ENCODE results near the gene HJURP. TPM values are rescaled to one million over a fixed set of nuclear protein-coding genes. Genes with fewer than 3 reads are reported as not detected.

HJURP gene
- polyA plus RNA-seq, 1 donor from 2014 or later: not detected

- no peaks in the 10 kb centered on the region for H3K36me3 Mint-ChIP-seq
- H3K27me3 Mint-ChIP-seq: peaks cover 11% of the 10 kb centered on the region
- H3K9me3 Mint-ChIP-seq: no peaks in the 10 kb centered on the region
- H3K27ac Mint-ChIP-seq: peak overlapping the region in 1 of 3 donors; percentile 20
- H3K4me3 Mint-ChIP-seq: no peak overlapping the region
- no peaks in the 10 kb centered on the region for H3K4me1 Mint-ChIP-seq
Measured at GRCh38 chr2:233802132-233802815, 52.1 kb downstream of the HJURP start.

- Mint-ChIP-seq H3K9me3 (no peaks in the 10 kb centered on the region), H3K27me3 (peaks cover 11% of the 10 kb centered on the region), H3K36me3 (no peaks in the 10 kb centered on the region), H3K4me3 (no peak overlapping the region), H3K27ac (no peak overlapping the region), H3K4me1 (no peaks in the 10 kb centered on the region)
Measured at GRCh38 chr2:233801357-233802131, 52.8 kb downstream of the HJURP start.

DNA sequence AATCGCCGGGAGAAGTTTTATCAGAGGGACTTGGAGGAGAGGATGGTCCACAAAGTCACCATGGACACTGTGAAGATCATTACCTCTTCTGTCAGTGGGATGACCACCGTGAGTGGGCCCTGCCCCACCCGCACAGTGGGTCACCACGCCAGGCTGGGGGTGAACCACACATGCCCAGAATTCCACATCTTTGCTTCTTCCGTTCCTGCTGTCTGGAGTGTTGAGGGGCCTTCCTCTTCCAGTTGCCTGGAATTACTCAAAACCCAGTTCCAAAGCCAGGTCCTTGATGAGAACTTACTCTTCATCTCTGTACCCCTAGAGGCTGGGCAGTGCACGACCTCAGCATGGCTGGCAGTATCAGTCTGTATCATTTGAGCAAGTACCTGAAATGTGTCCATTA, 54.1 kb downstream of the HJURP start:
- Mint-ChIP-seq H3K4me1 (no peaks in the 10 kb centered on the region), H3K9me3 (no peaks in the 10 kb centered on the region), H3K27ac (no peak overlapping the region)

DNA sequence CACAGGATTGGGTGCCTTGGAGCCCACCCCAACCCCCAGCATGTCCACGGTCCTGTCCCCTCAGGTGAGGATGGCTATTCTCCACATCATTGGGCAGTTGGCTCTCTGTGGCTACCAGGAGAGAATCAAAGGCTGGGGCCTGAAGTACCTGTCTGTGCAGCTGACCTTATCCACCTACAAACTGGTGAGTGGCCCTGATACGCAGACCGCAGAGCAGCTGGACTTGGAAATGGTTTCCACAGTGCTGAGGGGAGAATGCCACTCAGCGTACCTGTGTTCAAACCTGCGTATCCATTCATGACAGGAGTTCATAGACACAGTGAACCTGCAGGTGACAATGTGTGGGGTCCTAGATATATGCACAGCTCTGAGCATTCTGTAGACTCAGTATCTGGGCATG, 54.6 kb downstream of the HJURP start:
- peaks cover 10% of the 10 kb centered on the region for H3K27me3 Mint-ChIP-seq
- H3K4me3 Mint-ChIP-seq: no peak overlapping the region
- H3K27ac Mint-ChIP-seq: no peak overlapping the region
- no peaks in the 10 kb centered on the region for H3K36me3 Mint-ChIP-seq
- H3K9me3 Mint-ChIP-seq: no peaks in the 10 kb centered on the region
- H3K4me1 Mint-ChIP-seq: no peaks in the 10 kb centered on the region

More for the DNA sequence above, 54.1 kb downstream of the HJURP start:
- H3K27me3 Mint-ChIP-seq: peaks cover 11% of the 10 kb centered on the region
- no peak overlapping the region for H3K4me3 Mint-ChIP-seq
- H3K36me3 Mint-ChIP-seq: no peaks in the 10 kb centered on the region

GRCh38 chr2:233799087-233799665, 55.2 kb downstream of the HJURP start:
- peaks cover 7% of the 10 kb centered on the region for H3K27me3 Mint-ChIP-seq
- no peak overlapping the region for H3K4me3 Mint-ChIP-seq
- H3K4me1 Mint-ChIP-seq: no peaks in the 10 kb centered on the region
- H3K9me3 Mint-ChIP-seq: no peaks in the 10 kb centered on the region
- no peak overlapping the region for H3K27ac Mint-ChIP-seq
- H3K36me3 Mint-ChIP-seq: no peaks in the 10 kb centered on the region

- Mint-ChIP-seq H3K36me3 (no peaks in the 10 kb centered on the region), H3K9me3 (no peaks in the 10 kb centered on the region), H3K27me3 (peaks cover 5% of the 10 kb centered on the region), H3K4me1 (no peaks in the 10 kb centered on the region), H3K27ac (no peak overlapping the region), H3K4me3 (no peak overlapping the region)
Measured at GRCh38 chr2:233798335-233799086, 55.8 kb downstream of the HJURP start.

DNA sequence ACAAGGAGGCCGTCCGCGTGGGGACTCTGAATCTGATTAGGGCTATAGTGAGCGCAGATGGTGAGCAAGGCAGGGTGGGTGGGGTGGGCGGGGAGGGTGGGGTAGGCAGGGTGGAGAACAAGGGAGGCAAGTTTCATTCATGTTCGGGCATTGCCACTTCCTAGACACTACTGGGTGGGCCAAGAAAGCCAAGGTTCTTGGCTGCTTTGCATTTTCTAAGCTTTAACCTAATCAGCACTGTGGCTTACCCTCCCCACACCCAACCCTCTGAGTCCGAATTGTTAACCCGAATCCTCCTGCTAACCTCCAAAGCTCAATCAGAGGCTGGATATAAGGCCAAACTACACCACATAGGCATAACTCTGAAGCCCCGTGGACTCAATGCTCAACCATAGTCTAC, 58.1 kb downstream of the HJURP start:
- Mint-ChIP-seq H3K36me3 (no peaks in the 10 kb centered on the region), H3K4me1 (no peaks in the 10 kb centered on the region), H3K4me3 (no peak overlapping the region), H3K9me3 (no peaks in the 10 kb centered on the region), H3K27me3 (peaks cover 1% of the 10 kb centered on the region), H3K27ac (no peak overlapping the region)

DNA sequence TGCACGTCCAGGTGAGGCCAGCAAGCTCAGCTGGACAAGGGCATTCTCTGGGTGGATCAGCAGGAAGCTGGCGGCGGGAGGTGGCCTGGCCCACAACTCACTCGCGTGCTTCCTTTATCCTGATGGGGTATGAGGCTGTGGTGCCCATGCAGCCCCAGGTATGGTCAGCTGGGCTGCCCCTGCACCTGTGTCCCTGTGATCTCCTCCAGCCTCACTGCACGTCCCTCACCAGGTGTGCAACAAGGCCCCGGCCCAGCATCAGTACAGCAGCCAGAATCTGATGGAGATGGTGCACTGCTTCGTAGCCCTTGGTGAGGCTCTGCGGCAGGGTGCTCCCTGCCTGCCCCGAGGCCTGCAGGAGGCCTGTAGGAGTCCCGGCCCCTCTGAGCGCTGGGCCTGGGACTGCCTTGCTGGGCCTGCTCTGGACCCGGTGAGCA, 58.6 kb downstream of the HJURP start:
- Mint-ChIP-seq H3K4me3 (no peak overlapping the region), H3K9me3 (no peaks in the 10 kb centered on the region), H3K36me3 (no peaks in the 10 kb centered on the region), H3K27me3 (peaks cover 1% of the 10 kb centered on the region), H3K27ac (no peak overlapping the region), H3K4me1 (no peaks in the 10 kb centered on the region)

- no peaks in the 10 kb centered on the region for H3K4me1 Mint-ChIP-seq
- no peaks in the 10 kb centered on the region for H3K9me3 Mint-ChIP-seq
- H3K36me3 Mint-ChIP-seq: no peaks in the 10 kb centered on the region
- no peak overlapping the region for H3K27ac Mint-ChIP-seq
- H3K27me3 Mint-ChIP-seq: peaks cover 1% of the 10 kb centered on the region
- no peak overlapping the region for H3K4me3 Mint-ChIP-seq
Measured at GRCh38 chr2:233794128-233794658, 60.1 kb downstream of the HJURP start.

DNA sequence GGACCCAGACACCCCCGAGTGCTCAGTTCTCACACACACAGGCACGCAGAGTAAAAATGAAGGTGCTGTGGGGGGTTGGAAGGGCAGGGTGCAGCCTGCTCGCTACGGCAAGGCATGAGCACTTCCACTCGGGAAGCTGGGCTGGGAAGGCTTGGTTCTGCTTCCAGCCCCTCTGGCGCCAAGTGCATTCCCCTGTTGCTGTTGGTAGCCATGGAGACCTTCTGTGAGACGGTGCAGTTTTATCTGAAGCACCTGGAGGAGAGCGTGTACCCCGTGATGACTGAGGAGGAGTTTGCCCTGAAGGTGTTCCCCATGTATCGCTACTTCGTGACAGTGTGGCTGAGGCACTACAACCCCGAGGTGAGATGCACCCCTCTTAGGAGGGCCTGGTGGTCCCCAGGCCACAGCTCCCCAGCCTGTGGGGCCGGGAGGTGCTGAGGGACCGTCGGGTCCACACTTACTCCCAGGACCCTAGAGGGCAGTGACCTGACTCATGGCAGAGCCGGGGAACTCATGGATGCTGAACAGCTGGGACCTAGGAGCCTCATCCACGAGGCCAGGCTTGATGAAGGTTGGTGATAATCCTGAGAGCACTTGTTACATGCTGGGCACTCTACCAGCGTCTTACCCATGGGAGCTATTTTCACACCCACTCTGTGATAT, 60.7 kb downstream of the HJURP start:
- Mint-ChIP-seq H3K27me3 (peaks cover 1% of the 10 kb centered on the region), H3K36me3 (no peaks in the 10 kb centered on the region), H3K27ac (no peak overlapping the region), H3K4me3 (no peak overlapping the region), H3K4me1 (no peaks in the 10 kb centered on the region), H3K9me3 (no peaks in the 10 kb centered on the region)

GRCh38 chr2:233792720-233793119, 61.6 kb downstream of the HJURP start:
- H3K27me3 Mint-ChIP-seq: peaks cover 1% of the 10 kb centered on the region
- no peak overlapping the region for H3K27ac Mint-ChIP-seq
- H3K9me3 Mint-ChIP-seq: no peaks in the 10 kb centered on the region
- H3K4me1 Mint-ChIP-seq: no peaks in the 10 kb centered on the region
- no peak overlapping the region for H3K4me3 Mint-ChIP-seq
- no peaks in the 10 kb centered on the region for H3K36me3 Mint-ChIP-seq

DNA sequence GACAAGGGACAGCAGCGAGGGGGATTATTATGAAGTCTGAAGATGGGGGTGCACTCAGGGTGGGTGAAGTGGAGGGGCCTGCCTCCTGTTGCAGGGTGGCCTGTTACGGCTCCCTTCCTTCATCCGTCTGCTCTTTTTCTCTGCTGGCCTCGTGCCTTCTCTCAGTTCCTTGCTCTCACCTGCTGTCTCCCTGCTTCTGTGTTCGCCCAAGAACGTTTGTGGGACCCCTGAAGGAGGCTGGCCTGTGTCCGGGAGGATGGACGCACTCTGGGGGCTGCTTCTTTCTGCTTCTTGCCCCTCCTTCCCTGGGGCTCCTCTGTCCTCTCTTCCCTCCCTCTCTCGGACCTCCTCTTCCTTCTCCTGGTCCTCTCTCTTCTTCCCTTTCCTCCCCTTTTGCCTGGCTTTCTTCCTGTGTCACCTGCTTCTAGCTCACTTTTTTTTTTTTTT, 62.4 kb downstream of the HJURP start:
- H3K27me3 Mint-ChIP-seq: peaks cover 1% of the 10 kb centered on the region
- H3K36me3 Mint-ChIP-seq: no peaks in the 10 kb centered on the region
- no peak overlapping the region for H3K27ac Mint-ChIP-seq
- H3K4me3 Mint-ChIP-seq: no peak overlapping the region
- no peaks in the 10 kb centered on the region for H3K9me3 Mint-ChIP-seq
- no peaks in the 10 kb centered on the region for H3K4me1 Mint-ChIP-seq

DNA sequence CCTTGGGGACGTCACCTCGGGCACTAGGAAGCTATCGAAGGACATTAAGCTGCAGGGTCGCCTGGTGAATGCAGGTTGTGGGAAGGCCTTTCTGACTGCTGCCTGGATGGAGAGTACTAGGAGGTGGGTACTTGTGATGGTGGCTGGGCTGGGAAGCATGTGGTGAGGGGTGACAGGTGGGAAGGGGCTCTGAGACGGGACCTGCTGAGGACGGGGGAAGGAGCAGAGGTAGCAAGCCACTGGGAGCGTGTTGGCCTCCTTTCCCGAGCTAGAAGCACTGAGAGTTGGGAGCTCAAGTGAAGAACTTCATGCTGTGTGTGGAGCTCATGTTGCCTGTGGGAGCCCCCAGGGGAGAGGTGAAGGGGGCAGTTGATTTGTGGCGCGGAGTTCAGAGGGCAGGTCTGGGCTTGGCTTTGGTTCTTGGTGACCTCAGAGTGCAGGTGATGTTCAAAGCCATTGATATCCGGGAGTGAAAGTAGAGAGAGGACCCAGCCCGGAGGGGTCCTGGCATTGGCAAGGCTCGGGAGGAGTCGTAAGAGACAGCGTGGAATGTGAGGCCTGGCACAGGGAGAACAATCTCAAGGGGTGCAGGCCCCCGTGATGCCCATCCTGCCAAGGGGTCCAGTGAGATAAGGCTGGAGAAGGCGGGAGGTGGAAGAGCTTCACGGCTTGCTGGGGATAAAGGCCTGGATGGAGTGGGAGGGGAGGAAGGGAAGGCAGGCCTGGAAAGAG, 63.0 kb downstream of the HJURP start:
- no peak overlapping the region for H3K4me3 Mint-ChIP-seq
- no peaks in the 10 kb centered on the region for H3K9me3 Mint-ChIP-seq
- no peaks in the 10 kb centered on the region for H3K36me3 Mint-ChIP-seq
- H3K27me3 Mint-ChIP-seq: peaks cover 1% of the 10 kb centered on the region
- peak overlapping the region in 1 of 3 donors; percentile 65 for H3K27ac Mint-ChIP-seq
- H3K4me1 Mint-ChIP-seq: no peaks in the 10 kb centered on the region

GRCh38 chr2:233789554-233789953, 64.8 kb downstream of the HJURP start:
- H3K36me3 Mint-ChIP-seq: peaks cover 4% of the 10 kb centered on the region
- H3K27me3 Mint-ChIP-seq: no peaks in the 10 kb centered on the region
- H3K27ac Mint-ChIP-seq: no peak overlapping the region
- H3K9me3 Mint-ChIP-seq: no peaks in the 10 kb centered on the region
- no peaks in the 10 kb centered on the region for H3K4me1 Mint-ChIP-seq
- H3K4me3 Mint-ChIP-seq: no peak overlapping the region
